Measurements from ENCODE around the gene ASPM.

The ASPM gene

GRCh38 chr1:197170538-197170937 lies 24.1 kb upstream of the ASPM start:
- no peak for TF ChIP-seq CTCF (IDR thresholded peaks at IDR 0.05; ENCODE audit: low read depth, low read length, missing control alignments)
- DNase-seq (ENCODE audit: low read depth) = no peak
- in situ Hi-C loops (cut with HindIII; ENCODE audit: low sequenced_read_pairs) = no loop called here
- no peak overlapping the region for H3K4me3 ChIP-seq (ENCODE audit: low read depth, low read length)

- TF ChIP-seq CTCF (IDR thresholded peaks at IDR 0.05; ENCODE audit: low read depth, low read length, missing control alignments) = no peak
- DNase-seq (ENCODE audit: low read depth) = no peak
- no peak overlapping the region for H3K4me3 ChIP-seq (ENCODE audit: low read depth, low read length)
- in situ Hi-C loops (cut with HindIII; ENCODE audit: low sequenced_read_pairs) = no loop called here
These were observed 13.0 kb upstream of the ASPM start for GRCh38 chr1:197159461-197159860.

GRCh38 chr1:197156692-197157091 lies 10.2 kb upstream of the ASPM start:
- in situ Hi-C loops (cut with HindIII; ENCODE audit: low sequenced_read_pairs) = no loop called here
- TF ChIP-seq CTCF (IDR thresholded peaks at IDR 0.05; ENCODE audit: low read depth, low read length, missing control alignments) = peak; percentile 19
- DNase-seq (ENCODE audit: low read depth) = no peak
- no peak overlapping the region for H3K4me3 ChIP-seq (ENCODE audit: low read depth, low read length)

- H3K4me3 ChIP-seq (ENCODE audit: low read depth, low read length) = no peak overlapping the region
- no peak for TF ChIP-seq CTCF (IDR thresholded peaks at IDR 0.05; ENCODE audit: low read depth, low read length, missing control alignments)
- DNase-seq (ENCODE audit: low read depth) = no peak
- in situ Hi-C loops (cut with HindIII; ENCODE audit: low sequenced_read_pairs) = no loop called here
These were observed 6.2 kb upstream of the ASPM start for GRCh38 chr1:197152662-197153061.

- in situ Hi-C loops (cut with HindIII; ENCODE audit: low sequenced_read_pairs) = no loop called here
- H3K4me3 ChIP-seq (ENCODE audit: low read depth, low read length) = no peak overlapping the region
- no peak for DNase-seq (ENCODE audit: low read depth)
- no peak for TF ChIP-seq CTCF (IDR thresholded peaks at IDR 0.05; ENCODE audit: low read depth, low read length, missing control alignments)
These were observed 4.7 kb upstream of the ASPM start for GRCh38 chr1:197151185-197151584.

GRCh38 chr1:197150336-197151005 lies 4.0 kb upstream of the ASPM start:
- H3K4me3 ChIP-seq (ENCODE audit: low read depth, low read length) = no peak overlapping the region
- no peak for TF ChIP-seq CTCF (IDR thresholded peaks at IDR 0.05; ENCODE audit: low read depth, low read length, missing control alignments)
- DNase-seq (ENCODE audit: low read depth) = no peak
- in situ Hi-C loops (cut with HindIII; ENCODE audit: low sequenced_read_pairs) = no loop called here

All from astrocyte of the cerebellum (primary cell).